ENCODE data around the gene CDH1.

The CDH1 gene

GRCh38 chr16:68857479-68857878, 120.4 kb downstream of the CDH1 start:
- H3K27ac ChIP-seq = no peak overlapping the region
- TF ChIP-seq, protein P1, sequence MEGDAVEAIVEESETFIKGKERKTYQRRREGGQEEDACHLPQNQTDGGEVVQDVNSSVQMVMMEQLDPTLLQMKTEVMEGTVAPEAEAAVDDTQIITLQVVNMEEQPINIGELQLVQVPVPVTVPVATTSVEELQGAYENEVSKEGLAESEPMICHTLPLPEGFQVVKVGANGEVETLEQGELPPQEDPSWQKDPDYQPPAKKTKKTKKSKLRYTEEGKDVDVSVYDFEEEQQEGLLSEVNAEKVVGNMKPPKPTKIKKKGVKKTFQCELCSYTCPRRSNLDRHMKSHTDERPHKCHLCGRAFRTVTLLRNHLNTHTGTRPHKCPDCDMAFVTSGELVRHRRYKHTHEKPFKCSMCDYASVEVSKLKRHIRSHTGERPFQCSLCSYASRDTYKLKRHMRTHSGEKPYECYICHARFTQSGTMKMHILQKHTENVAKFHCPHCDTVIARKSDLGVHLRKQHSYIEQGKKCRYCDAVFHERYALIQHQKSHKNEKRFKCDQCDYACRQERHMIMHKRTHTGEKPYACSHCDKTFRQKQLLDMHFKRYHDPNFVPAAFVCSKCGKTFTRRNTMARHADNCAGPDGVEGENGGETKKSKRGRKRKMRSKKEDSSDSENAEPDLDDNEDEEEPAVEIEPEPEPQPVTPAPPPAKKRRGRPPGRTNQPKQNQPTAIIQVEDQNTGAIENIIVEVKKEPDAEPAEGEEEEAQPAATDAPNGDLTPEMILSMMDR (IDR thresholded peaks at IDR 0.05) = no peak
- TF ChIP-seq ZFX (IDR thresholded peaks at IDR 0.05; ENCODE audit: borderline replicate concordance) = no peak

GRCh38 chr16:68859828-68860227, 122.7 kb downstream of the CDH1 start:
- no peak overlapping the region for H3K27ac ChIP-seq

GRCh38 chr16:68860978-68861892, 124.1 kb downstream of the CDH1 start:
- no peak for TF ChIP-seq ZFX (IDR thresholded peaks at IDR 0.05; ENCODE audit: borderline replicate concordance)
- TF ChIP-seq, protein P1 (IDR thresholded peaks at IDR 0.05) = no peak
- no peak overlapping the region for H3K27ac ChIP-seq

More at GRCh38 chr16:68859828-68860227, 122.7 kb downstream of the CDH1 start:
- TF ChIP-seq ZFX (IDR thresholded peaks at IDR 0.05; ENCODE audit: borderline replicate concordance) = no peak
- TF ChIP-seq, protein P1 (IDR thresholded peaks at IDR 0.05) = no peak

DNA sequence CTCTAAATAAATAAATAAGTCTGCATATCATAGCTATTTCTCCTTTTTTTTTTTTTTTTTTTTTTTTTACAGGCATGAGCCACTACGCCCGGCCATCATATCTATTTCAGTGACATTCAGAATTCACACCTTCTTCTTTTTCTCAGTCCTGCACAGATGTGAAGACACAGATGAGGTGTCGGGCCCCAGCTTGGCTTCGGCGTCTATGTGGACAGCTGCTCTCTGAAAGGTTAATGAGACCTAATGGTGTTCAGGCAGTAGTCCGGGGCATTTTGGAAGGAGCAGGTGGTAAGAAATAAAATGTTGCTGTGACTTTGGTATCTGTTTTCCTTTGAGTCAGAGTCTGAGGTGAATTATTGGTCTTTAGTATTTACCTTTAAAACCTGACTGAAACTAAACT, 129.8 kb downstream of the CDH1 start:
- TF ChIP-seq, protein P1 (IDR thresholded peaks at IDR 0.05) = no peak
- H3K27ac ChIP-seq = no peak overlapping the region

DNA sequence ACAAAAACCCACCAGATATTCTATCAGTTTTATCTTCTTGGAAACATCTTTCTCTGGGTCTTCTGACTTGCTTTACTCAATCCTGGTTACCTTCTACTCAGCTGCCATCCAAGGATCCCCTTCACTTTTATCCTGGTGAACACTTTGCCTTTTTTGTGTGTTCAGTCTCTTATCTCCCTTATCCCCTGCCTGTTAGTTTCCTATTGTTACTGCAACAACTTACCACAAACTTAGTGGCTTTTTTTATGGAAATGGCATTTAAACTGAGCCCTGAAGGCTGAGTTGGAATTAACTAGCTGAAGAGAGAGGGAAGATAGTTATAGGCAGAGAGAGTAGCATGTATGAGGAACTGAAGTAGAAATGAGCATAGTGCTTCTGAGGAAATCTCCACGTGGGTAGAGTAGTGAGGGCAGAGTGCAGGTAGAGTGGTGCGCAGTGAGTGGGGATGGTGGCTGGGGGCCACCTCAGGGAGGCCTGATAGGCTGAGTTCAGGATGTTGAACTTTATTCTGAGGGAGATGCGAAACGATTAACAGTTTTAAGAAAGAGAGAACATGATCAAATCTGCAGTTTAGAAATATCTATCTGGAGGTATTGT, 132.5 kb downstream of the CDH1 start:
- TF ChIP-seq ZFX (IDR thresholded peaks at IDR 0.05; ENCODE audit: borderline replicate concordance) = no peak
- H3K27ac ChIP-seq = no peak overlapping the region

DNA sequence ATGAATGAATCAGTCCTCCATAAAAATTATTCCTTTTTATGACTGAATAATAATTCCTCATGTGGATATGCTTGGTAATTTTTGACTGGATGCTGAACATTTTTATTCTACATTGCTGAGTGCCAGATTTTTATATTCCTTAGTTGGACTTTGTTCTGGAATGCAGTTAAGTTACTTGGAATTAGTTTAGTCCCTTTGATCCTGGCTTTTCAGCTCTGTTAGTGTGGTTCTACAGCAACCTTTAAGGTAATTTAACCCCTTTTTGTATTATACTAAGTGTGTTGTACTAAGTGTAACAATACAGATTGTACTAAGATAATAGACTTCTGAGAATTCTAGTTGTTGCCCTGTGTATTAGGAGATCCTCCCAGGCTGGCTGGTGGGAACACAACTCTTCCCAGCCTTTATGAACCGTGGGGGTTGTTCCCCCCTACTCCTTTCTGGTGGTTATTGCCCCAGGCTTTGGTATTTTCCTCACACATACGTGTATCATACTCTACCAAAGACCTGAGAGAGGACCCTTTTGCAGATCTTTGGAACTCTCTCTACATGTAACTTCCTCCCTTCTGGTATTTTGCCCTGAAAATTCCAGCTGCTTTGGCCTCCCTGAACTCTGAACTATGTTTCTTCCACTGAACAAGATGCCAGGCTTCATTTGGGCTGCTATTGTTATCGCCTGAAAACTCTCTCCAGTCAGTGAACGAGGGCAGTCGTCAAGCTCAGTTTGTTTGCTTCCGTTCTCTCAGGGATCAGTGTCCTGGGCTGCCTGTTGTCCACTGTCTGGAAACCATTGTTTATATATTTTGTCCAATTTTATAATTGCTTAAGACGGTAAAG, 136.8 kb downstream of the CDH1 start:
- H3K27ac ChIP-seq = no peak overlapping the region
- TF ChIP-seq, protein P1 (IDR thresholded peaks at IDR 0.05) = no peak
- TF ChIP-seq ZFX (IDR thresholded peaks at IDR 0.05; ENCODE audit: borderline replicate concordance) = no peak

- no peak for TF ChIP-seq ZFX (IDR thresholded peaks at IDR 0.05; ENCODE audit: borderline replicate concordance)
- TF ChIP-seq, protein P1 (IDR thresholded peaks at IDR 0.05) = no peak
- no peak overlapping the region for H3K27ac ChIP-seq
These were observed 138.8 kb downstream of the CDH1 start for GRCh38 chr16:68875871-68876270.
